Nephron (organoid): ENCODE measurements around the gene SP1.

Experiments used
- H3K27ac Mint-ChIP-seq, 3 experiments: 2 replicates each; pipeline ENCODE4 v1.8.0; 2020; ENCODE audit warnings: mixed read lengths in 3 of 3, mild to moderate bottlenecking in 2 of 3, moderate library complexity in 1 of 3
- H3K27me3 Mint-ChIP-seq: 2 replicates; pipeline ENCODE4 v1.8.0; 2021; ENCODE audit warnings: low read depth, mild to moderate bottlenecking, moderate library complexity, mixed read lengths
- H3K36me3 Mint-ChIP-seq: 2 replicates; pipeline ENCODE4 v1.8.0; 2020; ENCODE audit warnings: low read depth, mixed read lengths
- H3K4me1 Mint-ChIP-seq: 2 replicates; pipeline ENCODE4 v1.8.0; 2020; ENCODE audit warnings: mixed read lengths
- H3K4me3 Mint-ChIP-seq, 3 experiments: 2 replicates each; pipeline ENCODE4 v1.8.0; 2020; ENCODE audit warnings: mild to moderate bottlenecking in 3 of 3, mixed read lengths in 3 of 3, moderate library complexity in 2 of 3
- H3K9me3 Mint-ChIP-seq: 2 replicates; pipeline ENCODE4 v1.8.0; 2020; ENCODE audit warnings: mixed read lengths
- TF ChIP-seq, protein P1 (sequence below), 3 experiments: fragments of 200-600 bp; sonication (generic); IDR thresholded peaks; one replicate each; pipeline ENCODE4 v1.5.0; 2021; ENCODE audit warnings: antibody characterized with exemption in 3 of 3; ENCODE audit not compliant: unreplicated experiment in 3 of 3

The SP1 gene

DNA sequence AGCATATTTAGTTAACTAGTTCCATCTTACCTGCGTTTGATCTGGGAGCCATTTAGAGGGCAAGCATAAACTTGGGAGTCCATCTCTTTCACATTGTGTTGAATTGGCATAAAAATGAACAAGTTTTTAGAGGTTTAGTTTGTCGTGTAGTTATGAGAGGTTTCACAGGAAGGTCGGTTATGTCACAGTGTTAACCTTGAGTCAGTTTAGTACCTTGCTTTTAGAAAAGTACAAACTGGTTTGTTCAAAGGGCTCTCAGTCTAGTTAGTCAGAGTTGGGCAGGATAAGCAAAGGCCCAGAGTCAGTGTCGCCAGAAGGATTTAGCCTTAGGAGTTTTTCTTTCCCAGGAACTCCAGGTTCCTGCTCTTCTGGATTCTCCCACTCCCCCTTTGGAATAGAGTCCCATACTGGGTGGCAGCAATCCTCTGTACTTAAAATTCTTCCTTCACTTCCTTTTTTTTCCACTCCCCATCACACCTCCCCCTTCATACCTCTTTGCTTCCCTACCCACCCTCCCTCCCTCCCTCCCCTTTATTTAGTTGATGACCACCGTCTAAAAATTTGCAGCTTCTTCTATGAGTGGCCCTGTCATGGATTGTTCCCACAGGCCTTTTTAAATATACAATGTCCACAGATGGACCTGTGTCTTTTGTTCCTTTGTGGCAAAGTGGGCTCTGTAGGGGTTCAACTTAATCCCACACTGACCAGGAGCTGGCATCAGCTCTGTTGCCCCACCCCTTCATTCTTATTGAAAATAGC, 84.0 kb downstream of the SP1 start:
- H3K9me3 Mint-ChIP-seq = no peaks in the 10 kb centered on the region
- H3K4me3 Mint-ChIP-seq = no peak overlapping the region
- TF ChIP-seq, protein P1, sequence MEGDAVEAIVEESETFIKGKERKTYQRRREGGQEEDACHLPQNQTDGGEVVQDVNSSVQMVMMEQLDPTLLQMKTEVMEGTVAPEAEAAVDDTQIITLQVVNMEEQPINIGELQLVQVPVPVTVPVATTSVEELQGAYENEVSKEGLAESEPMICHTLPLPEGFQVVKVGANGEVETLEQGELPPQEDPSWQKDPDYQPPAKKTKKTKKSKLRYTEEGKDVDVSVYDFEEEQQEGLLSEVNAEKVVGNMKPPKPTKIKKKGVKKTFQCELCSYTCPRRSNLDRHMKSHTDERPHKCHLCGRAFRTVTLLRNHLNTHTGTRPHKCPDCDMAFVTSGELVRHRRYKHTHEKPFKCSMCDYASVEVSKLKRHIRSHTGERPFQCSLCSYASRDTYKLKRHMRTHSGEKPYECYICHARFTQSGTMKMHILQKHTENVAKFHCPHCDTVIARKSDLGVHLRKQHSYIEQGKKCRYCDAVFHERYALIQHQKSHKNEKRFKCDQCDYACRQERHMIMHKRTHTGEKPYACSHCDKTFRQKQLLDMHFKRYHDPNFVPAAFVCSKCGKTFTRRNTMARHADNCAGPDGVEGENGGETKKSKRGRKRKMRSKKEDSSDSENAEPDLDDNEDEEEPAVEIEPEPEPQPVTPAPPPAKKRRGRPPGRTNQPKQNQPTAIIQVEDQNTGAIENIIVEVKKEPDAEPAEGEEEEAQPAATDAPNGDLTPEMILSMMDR (IDR thresholded peaks at IDR 0.05; ENCODE audit: unreplicated experiment in 3 of 3) = no peak
- no peaks in the 10 kb centered on the region for H3K27me3 Mint-ChIP-seq
- H3K4me1 Mint-ChIP-seq = peaks cover 35% of the 10 kb centered on the region
- no peak overlapping the region for H3K27ac Mint-ChIP-seq
- peaks cover 95% of the 10 kb centered on the region for H3K36me3 Mint-ChIP-seq

DNA sequence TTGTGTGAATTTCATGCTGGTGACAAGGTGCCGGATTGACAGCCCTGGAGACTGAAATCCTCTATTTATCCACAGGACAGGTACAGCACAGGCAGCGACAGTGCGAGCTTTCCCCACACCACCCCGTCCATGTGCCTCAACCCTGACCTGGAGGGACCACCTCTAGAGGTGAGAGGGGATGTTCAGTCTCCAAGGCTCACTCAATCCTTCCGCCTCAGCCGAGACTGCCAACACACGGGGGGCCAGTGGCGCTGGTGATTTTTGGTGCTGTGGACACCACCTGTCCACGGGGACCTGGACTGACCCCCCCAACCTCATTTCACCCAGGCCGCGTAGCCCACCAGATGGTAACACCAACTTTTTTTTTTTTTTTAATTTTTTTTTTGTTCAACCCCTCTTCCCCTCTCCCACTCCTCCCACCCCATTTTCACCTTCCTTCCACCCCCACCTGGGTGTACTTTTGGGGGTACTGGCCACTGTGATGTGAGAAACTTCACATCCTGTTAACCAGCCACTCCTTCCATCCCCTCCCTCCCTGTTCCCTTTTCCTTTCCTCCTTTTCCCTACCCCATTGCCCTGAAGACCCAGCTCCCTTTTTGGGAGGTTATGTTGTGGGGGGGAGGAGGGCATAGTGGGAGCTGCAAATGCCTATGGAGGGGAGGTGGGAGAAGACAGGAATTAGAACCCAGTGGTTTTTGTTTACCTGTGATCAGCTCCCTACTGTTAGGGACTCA, 84.9 kb downstream of the SP1 start:
- Mint-ChIP-seq H3K9me3 (no peaks in the 10 kb centered on the region), H3K27ac (no peak overlapping the region), H3K4me3 (no peak overlapping the region), H3K36me3 (peaks cover 89% of the 10 kb centered on the region), H3K27me3 (no peaks in the 10 kb centered on the region), H3K4me1 (peaks cover 31% of the 10 kb centered on the region)
- TF ChIP-seq, protein P1 (IDR thresholded peaks at IDR 0.05; ENCODE audit: unreplicated experiment in 3 of 3) = no peak

DNA sequence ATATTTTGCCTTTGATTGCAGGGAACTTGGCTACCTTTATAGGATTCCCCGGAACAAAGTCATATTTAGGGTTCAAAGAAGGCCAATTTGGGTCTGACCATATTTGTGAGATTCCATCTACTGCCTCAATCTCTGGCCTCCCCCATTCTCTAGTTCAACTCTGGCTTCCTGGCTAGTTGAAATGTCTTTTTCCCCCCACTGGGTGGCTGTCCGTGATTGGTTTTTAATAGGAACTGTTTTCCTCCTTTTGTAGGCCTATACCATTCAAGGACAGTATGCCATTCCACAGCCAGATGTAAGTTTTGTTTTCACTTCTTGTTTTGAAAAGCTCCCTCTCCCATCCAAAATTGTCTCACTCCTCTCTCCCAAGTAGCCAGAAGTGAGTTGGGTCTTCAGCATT, 85.7 kb downstream of the SP1 start:
- TF ChIP-seq, protein P1 (IDR thresholded peaks at IDR 0.05; ENCODE audit: unreplicated experiment in 3 of 3) = peak in 1 of 3 experiments; percentile 15
- peak overlapping the region in 2 of 3 experiments; percentile 27 to 29 for H3K27ac Mint-ChIP-seq
- peaks cover 25% of the 10 kb centered on the region for H3K4me1 Mint-ChIP-seq
- H3K27me3 Mint-ChIP-seq = no peaks in the 10 kb centered on the region
- no peaks in the 10 kb centered on the region for H3K9me3 Mint-ChIP-seq
- no peak overlapping the region for H3K4me3 Mint-ChIP-seq
- H3K36me3 Mint-ChIP-seq = peaks cover 85% of the 10 kb centered on the region
